M059J (cell line): ENCODE measurements around the gene EAF2. TPM values are rescaled to one million over a fixed set of nuclear protein-coding genes. Genes with fewer than 3 reads are reported as not detected.
"Not testable (repeated sequence)": the region's sequence is repeated elsewhere in the genome, so short reads cannot be mapped to it uniquely, and the experiment has no call there.

Source experiments
- DNase-seq: peaks from one replicate; pipeline ENCODE4 v3.0.0-alpha.2; 2012; ENCODE audit warnings: low read depth
- total RNA-seq: library from RNA; depleted of rRNA; stranded (reverse); fragments of >200 nt; shearing (Covaris generic); gene quantifications from 2 replicates; pipeline ENCODE4 v1.2.3, GENCODE V29; 2014

The EAF2 gene
- total RNA-seq, 1 experiment from 2014 or later: 9.3 TPM

DNA sequence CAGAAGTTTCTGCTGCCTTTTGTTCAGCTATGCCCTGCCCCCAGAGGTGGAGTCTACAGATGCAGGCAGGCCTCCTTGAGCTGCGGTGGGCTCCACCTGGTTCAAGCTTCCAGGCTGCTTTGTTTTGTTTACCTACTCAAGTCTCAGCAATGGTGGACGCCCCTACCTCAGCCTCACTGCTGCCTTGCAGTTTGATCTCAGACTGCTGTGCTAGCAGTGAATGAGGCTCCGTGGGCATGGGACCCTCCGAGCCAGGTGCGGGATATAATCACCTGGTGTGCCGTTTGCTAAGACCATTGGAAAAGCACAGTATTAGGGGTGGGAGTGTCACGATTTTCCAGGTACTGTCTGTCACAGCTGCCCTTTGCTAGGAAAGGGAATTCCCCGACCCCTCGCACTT lies 28.2 kb downstream of the EAF2 start:
- DNase-seq: not testable (repeated sequence)

DNA sequence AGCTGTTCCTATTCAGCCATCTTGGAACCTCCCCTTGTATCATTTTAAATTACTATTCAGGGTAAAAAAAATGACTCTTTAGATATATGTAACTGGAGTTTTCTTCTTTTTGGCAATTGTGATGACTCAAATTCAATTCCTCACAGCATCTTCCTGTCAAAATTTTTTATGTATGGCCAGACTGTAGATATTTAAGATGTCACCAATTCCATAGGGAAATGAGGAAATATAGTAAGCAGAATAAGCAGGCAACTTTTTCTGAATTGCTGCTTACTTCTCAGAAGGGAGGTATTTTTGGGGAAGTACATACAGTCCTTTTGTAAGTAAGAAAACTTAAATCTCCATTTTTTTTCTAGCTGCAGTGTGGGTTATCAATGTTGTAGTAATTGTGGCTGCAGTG lies 28.8 kb downstream of the EAF2 start:
- no peak for DNase-seq

DNA sequence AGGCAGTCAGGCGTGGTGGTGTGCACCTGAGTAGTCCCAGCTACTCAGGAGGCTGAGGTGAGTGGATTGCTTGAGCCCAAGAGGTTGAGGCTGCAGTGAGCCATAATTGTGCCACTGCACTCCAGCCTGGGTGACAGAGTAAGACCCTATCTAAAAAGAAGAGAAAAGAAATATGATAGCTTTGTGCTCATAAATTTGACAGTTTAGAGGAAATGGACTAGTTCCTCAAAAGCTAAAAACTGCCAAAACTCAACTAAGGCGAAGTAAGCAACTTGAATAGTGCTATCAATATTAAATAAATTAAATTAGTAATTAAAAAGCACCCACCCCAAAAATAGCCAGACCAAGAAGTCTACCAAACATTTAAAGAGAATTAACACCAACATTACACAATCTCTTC lies 34.7 kb downstream of the EAF2 start:
- no peak for DNase-seq

DNA sequence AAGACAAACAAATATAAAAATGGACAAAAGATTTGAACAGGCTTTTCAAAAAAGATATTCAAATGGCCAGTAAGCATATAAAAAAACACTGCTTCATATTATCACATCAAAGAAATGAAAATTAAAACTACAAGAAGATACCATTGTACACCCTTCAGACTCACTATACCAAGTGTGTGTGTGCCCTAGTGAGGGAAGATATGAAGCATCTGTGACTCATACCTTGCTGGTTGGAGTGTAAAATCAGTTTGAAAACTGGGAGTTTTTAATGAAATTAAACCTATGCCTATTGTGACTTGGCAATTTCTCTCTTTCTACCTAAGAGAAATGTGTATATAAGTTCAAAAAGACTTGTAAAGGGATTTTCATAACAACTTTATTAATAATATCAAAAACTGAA lies 35.7 kb downstream of the EAF2 start:
- DNase-seq: peak; percentile 10

DNA sequence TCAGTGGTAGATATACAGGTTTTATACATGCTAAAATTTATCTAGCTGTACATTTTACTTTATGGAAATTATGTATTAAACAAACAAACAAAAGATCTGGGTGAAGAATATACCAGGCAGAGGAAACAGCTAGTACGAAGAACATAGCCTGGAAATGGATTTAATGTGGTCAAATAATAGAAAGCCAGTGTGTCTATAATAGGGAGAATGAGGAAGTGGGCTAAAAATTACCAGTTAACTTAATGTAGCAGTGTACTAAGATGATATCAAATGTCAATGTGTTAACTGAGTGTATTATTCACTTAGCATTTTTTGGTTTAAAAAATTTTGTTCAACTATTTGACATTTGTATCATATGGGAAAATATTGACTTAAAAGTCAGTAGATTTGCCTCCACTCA lies 36.4 kb downstream of the EAF2 start:
- no peak for DNase-seq

- DNase-seq: no peak
Observed at GRCh38 chr3:121878411-121878810, 43.4 kb downstream of the EAF2 start.

DNA sequence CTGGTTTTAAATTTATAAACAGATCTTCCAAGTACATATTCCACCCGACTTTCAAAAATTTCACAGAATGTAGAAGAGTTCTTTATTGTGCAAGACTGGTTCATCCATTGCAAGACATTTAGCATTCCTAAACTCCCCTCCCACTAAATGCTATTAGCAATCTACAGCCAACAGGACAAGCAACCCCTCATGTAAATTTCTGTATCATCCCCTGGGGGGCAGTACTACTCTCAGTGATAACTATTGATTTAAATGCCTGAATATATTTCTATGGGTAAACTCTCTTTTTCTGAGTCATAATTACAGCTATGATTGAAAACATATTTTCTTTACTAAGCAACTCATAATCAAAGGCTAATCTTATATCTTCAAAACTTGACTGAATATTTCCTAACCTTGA lies 48.5 kb downstream of the EAF2 start:
- peak; percentile 51 for DNase-seq

DNA sequence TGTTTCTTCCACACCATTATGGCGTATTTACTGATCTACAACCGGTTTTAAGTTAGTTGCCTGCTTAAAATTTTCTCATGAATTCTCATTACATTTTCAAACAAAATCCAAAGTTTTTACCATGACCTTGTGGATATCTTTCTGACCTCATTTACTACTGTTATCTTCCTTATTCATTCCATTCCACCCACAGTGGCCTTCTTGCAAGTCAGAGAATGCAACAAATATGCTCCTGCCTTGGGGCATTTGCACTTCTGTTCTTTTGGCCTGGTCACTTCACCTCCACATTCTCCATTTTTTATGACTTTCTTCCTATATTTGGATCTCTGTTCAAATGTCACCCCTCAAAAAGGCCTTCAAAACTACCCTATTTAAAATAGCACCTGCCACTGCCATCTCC lies 50.4 kb downstream of the EAF2 start:
- peak; percentile 66 for DNase-seq

- DNase-seq: peak; percentile 22
Observed at GRCh38 chr3:121894301-121894990, 59.4 kb downstream of the EAF2 start, which contains the start of gene SLC15A2. Gene SLC15A2, plus strand, starts transcription at chr3:121894401. Its CDS starts 76 bp downstream, at chr3:121894477.

DNA sequence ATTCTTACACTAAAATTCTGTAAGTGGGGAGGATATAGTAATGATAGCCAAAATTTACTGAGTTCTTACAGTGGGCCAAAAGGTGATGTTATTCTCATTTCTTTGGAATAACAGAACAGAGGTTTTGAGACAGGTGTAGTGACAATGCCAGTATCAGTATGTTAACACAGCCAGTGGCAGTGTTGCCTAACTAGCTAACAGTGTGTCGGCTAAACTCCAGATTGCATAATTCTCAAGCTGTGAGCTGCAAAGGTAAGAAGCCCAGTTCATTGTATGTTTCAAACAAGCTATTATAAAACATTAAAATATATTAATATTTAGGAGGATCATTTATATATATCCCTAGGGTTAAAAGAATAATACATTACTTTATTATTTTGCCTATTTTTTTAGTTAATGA lies 60.1 kb downstream of the EAF2 start:
- DNase-seq: no peak

GRCh38 chr3:121895736-121896135 lies 60.7 kb downstream of the EAF2 start:
- no peak for DNase-seq

- DNase-seq: no peak
Observed at GRCh38 chr3:121896823-121897222, 61.8 kb downstream of the EAF2 start.

DNA sequence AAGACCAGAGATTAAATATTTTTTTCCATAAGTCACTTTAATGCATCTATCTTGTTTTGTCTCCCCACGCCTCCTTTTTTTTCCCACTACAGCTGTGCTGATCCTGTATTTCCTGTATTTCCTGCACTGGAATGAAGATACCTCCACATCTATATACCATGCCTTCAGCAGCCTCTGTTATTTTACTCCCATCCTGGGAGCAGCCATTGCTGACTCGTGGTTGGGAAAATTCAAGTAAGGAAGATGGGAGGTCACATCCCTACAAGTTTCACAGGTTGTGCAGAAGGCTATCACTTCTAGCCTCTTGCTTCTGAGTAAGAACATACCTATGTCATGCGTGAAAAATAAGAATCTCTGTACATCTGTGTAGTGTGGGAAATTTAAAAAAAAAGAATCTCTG lies 62.3 kb downstream of the EAF2 start:
- no peak for DNase-seq

- no peak for DNase-seq
Observed at GRCh38 chr3:121913305-121913990, 78.4 kb downstream of the EAF2 start.

DNA sequence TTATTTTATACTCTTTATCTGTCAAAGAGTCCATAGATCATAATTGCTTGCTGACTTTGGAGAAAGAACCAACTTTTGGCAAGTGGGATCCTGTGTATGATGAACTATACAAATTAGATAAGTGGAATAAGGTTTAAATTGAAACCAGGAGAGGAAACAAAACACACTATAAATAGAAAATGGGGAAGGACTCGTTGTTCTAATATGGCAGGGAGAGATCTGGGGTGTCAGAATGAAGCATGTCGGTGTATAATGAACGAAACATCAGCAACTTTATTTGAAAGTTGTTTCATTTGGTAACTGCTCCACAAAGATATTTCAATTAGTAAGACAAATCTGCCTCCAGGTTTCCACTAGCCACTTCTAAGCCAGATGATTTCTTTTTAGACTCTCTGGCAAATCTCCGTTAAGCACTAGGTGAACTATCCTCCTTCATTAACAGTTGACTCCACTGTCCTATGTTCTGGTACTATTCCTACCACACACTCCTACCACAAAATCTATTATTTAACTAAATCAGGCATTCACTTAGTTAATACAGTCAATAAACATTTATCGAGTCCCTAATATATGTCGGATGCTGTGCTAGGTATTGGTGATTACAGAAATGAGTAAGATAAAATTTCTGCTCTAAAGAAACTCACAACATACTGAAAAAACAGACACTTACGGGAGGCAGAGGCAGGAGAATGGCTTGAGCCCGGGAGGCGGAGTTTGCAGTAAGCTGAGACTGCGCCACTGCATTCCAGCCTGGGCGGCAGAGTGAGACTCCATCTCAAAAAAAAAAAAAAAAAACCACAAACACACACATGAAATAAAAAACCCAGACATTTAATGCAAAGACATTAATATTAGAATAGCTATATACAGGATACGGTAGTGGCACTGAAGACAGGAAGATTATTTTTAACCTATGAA lies 79.3 kb downstream of the EAF2 start:
- no peak for DNase-seq

- peak; percentile 67 for DNase-seq
Observed at GRCh38 chr3:121916189-121916588, 81.2 kb downstream of the EAF2 start.

DNA sequence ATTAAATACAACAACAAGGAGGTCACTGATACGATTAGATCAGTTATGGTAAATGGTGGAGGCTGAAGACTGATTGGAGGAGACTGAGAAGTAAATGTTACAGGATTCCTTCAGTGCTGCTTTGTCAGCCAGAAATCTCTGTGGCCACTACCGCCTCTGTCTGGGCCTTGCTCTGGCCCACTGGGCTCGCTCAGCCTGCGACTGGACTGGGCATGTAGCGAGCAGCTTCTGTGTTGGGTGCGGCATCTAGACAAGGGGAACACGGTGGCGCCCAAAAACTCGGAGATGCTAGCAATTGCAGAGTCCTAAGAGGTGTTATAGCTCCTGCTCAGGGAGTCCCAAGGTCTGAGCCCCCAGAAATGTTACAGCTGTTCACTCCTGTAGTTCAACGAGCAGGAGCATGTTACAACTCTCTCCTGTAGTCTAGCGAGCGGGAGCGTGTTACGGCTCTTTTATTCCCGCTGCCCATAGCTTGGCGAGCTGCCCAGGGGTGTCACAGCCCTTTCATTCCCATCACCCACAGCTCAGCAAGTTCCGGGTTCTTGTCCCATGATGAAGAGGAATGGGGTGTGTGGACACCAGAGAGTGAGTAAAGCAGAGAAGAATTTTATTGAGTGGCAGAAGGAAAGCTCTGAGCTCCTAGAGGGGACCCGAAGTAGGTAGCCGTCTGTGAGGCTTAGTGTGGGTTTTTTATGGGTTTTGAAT lies 83.9 kb downstream of the EAF2 start:
- DNase-seq: peak; percentile 10

DNA sequence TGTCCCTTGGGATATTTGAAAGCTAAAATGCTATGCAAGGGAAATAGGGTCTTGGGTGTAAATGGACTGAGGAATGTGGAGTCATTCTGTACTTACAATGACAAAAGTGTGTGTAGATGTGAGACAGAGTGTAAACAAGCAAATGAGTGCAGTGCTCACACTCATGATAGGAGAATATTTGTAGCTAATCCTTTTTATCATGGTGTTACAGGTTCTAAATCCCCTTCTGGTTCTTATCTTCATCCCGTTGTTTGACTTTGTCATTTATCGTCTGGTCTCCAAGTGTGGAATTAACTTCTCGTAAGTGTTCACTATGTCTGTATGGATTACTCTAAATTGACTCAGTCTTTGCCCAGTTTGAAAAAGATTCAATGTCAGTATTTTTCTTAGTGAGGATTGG lies 89.7 kb downstream of the EAF2 start:
- no peak for DNase-seq

DNA sequence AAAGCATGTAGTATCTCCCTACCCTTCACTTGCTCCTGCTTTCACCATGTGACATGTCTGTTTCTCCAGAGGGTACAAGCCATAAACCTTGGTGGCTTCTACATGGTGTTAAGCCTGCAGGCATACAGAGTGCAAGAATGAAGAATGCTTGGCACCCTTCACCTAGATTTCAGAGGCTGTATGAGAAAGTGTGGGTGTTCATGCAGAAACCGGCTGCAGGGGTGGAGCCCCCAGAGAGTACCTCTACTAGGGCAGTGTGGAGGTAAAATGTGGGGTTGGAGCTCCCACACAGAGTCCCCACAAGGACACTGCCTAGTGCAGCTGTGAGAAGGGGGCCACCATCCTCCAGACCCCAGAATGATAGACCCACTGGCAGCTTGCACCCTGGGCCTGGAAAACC lies 91.4 kb downstream of the EAF2 start:
- no peak for DNase-seq
